Right atrium auricular region (tissue), 2 donors: Measurements from ENCODE around the gene ZNF341. TPM values are rescaled to one million over a fixed set of nuclear protein-coding genes. Genes with fewer than 3 reads are reported as not detected.

Source experiments
- DNase-seq: peaks from one replicate; pipeline ENCODE4 v3.0.0-alpha.2; 2019; ENCODE audit warnings: low spot score
- H3K27ac ChIP-seq, 2 donors: fragments of 200-600 bp; sonication (generic); 1 replicate in 1 of 2; 2 replicates in 1 of 2; pipeline ENCODE4 v1.5.1; 2016 to 2019
- H3K27me3 ChIP-seq, 2 donors: fragments of 200-600 bp; sonication (generic); one replicate each; pipeline versions ENCODE4 v1.5.1 to v1.6.0; 2017 to 2019
- H3K36me3 ChIP-seq: fragments of 200-600 bp; sonication (generic); one replicate; pipeline ENCODE4 v1.5.1; 2016
- H3K4me1 ChIP-seq, 2 donors: fragments of 200-600 bp; sonication (generic); one replicate each; pipeline versions ENCODE4 v1.5.1 to v1.6.0; 2017 to 2019
- H3K4me3 ChIP-seq, 2 donors: fragments of 200-600 bp; sonication (generic); 1 replicate in 1 of 2; 2 replicates in 1 of 2; pipeline ENCODE4 v1.5.1; 2017 to 2019; ENCODE audit warnings: mild to moderate bottlenecking in 1 of 2, moderate library complexity in 1 of 2
- H3K9me3 ChIP-seq, 2 donors: fragments of 200-600 bp; sonication (generic); one replicate each; pipeline ENCODE4 v1.5.1; 2019
- total RNA-seq, 2 donors: library from RNA; depleted of rRNA; stranded (reverse); fragments of >200 nt; gene quantifications; one replicate each; pipeline ENCODE4 v1.1.0, GENCODE V29; 2016
- TF ChIP-seq, protein P1 (sequence below), 2 donors: fragments of 200-600 bp; sonication (generic); IDR thresholded peaks; one replicate each; pipeline ENCODE4 v1.5.1; 2019; ENCODE audit warnings: antibody characterized with exemption in 2 of 2

ZNF341 gene
- 1 to 10 TPM; 1.0 to 1.8 TPM for total RNA-seq

DNA sequence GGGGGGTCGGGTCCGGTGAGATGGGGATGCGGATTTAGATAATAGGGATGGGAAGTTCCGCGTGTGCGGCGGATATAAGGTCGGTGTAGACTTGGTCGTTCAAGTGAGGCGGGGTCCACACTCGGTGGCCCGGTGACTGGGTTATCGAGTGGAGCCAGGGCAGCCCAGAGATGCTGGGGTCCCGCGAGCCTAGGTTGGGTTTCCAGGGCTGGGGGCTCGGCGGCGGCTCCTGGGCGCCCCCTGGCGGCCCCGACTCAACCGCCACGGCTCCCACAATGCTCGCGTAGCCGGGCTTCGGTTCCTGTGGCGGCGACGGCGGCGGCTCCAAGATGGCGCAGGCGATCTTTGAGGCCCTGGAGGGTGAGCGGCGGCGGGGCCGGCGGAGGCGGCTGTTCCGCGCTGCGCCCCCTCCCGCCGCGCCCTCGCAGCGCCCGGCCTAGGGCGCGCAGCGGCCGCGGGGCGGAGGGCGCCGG, at the start of gene ZNF341:
Gene ZNF341, plus strand, starts transcription at position 304 of the 473 bp plus-strand sequence. Its CDS starts 26 bp downstream, at position 330.
- peak within 1 kb of the TSS; percentile 49 to 65 for H3K4me3 ChIP-seq
- TF ChIP-seq, protein P1, sequence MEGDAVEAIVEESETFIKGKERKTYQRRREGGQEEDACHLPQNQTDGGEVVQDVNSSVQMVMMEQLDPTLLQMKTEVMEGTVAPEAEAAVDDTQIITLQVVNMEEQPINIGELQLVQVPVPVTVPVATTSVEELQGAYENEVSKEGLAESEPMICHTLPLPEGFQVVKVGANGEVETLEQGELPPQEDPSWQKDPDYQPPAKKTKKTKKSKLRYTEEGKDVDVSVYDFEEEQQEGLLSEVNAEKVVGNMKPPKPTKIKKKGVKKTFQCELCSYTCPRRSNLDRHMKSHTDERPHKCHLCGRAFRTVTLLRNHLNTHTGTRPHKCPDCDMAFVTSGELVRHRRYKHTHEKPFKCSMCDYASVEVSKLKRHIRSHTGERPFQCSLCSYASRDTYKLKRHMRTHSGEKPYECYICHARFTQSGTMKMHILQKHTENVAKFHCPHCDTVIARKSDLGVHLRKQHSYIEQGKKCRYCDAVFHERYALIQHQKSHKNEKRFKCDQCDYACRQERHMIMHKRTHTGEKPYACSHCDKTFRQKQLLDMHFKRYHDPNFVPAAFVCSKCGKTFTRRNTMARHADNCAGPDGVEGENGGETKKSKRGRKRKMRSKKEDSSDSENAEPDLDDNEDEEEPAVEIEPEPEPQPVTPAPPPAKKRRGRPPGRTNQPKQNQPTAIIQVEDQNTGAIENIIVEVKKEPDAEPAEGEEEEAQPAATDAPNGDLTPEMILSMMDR (IDR thresholded peaks at IDR 0.05) = peak; percentile 86 to 91
- peak within 1 kb of the TSS; percentile 87 to 88 for H3K27ac ChIP-seq
- DNase-seq = peak; percentile 78
- H3K9me3 ChIP-seq = peaks cover 5 to 11% of the 10 kb centered on the region in 2 donors
- no peaks in the 10 kb centered on the region for H3K36me3 ChIP-seq
- no peaks in the 10 kb centered on the region for H3K27me3 ChIP-seq
- peaks cover 0 to 22% of the 10 kb centered on the region in 2 donors for H3K4me1 ChIP-seq

DNA sequence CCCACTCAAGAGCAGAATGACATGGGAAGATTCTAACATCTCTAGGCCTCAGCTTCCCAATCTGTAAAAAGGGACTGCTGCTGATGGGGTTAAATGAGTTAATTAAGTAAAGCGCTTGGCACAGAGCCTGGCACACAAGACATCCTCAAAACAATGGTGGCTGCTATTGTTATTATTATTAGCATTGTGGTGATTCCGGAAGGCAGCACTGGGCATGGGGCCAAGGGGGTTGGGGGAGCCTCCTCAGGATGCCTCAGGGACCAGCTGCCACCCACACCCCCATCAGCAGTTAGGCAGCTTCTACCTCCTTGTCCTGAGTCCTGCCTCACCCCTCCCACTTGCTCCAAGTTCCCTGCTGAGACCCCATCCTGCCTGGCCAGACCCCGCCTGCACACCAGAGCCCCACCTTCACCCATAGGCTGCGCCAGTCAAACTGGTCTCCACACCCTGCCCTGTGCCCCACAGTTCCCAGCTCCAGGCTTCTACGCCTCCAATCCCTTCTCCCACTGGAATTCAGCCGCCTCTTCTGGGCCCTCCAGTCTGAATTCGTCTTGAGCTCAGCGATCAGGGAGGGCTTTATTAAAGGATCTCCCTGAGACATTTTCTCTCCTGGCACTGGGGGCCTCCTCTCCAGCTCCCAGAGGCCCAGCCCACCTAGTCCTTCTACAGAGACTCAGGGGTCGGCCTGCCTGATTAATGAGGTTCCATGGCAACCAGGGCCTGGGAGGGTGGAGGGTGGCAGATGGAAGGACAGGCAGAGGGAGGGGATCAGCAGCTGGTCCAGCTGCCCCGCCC, 47.1 kb upstream of the ZNF341 start:
- Histone ChIP-seq H3K27me3 (no peaks in the 10 kb centered on the region), H3K4me1 (peaks cover 0 to 35% of the 10 kb centered on the region in 2 donors), H3K36me3 (no peaks in the 10 kb centered on the region), H3K4me3 (peak overlapping the region in 1 of 2 donors; percentile 47), H3K9me3 (no peaks in the 10 kb centered on the region), H3K27ac (no peak overlapping the region)
- DNase-seq = no peak
- TF ChIP-seq, protein P1 (IDR thresholded peaks at IDR 0.05) = no peak

DNA sequence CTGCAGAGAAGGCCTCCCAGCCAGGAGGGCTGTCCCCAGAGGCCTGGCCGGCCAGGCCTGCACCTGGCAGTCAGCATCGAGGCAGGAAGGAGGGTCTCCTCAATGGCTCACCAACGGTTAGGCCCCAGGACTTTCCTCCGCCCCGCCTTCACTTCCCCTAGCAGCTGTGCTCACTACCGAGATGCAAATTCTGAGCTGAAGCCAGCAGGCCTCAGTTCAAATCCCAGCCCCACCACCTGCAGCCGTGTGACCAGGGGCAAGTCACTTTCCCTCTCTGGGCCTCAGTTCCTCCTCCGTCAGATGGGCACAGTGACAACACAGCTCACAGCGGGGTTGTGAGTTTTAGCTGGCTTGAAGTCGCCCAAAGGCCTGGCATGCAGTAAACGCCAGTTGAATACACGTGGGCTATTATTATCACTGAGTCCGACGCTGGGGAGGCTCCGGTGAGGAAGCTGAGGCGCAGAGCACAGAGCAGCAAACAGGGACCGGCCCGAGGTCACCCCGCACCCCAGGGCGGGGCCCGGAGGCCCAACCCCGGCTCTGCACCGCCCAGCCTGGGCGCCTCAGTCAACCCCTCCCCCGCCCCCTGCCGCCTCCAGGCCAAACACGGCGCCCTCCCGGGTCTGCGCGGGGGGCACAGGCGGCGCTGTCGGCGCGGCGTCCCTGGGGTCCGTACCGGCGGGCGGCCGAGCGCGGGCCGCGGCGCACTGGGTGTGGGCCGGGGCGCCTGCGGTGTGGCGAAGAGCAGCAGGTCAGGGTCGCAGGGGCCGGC, 46.3 kb upstream of the ZNF341 start:
- no peaks in the 10 kb centered on the region for H3K27me3 ChIP-seq
- no peak overlapping the region for H3K27ac ChIP-seq
- TF ChIP-seq, protein P1 (IDR thresholded peaks at IDR 0.05) = no peak
- H3K36me3 ChIP-seq = no peaks in the 10 kb centered on the region
- peak overlapping the region; percentile 17 to 47 for H3K4me3 ChIP-seq
- peaks cover 0 to 40% of the 10 kb centered on the region in 2 donors for H3K4me1 ChIP-seq
- DNase-seq = no peak
- H3K9me3 ChIP-seq = no peaks in the 10 kb centered on the region

DNA sequence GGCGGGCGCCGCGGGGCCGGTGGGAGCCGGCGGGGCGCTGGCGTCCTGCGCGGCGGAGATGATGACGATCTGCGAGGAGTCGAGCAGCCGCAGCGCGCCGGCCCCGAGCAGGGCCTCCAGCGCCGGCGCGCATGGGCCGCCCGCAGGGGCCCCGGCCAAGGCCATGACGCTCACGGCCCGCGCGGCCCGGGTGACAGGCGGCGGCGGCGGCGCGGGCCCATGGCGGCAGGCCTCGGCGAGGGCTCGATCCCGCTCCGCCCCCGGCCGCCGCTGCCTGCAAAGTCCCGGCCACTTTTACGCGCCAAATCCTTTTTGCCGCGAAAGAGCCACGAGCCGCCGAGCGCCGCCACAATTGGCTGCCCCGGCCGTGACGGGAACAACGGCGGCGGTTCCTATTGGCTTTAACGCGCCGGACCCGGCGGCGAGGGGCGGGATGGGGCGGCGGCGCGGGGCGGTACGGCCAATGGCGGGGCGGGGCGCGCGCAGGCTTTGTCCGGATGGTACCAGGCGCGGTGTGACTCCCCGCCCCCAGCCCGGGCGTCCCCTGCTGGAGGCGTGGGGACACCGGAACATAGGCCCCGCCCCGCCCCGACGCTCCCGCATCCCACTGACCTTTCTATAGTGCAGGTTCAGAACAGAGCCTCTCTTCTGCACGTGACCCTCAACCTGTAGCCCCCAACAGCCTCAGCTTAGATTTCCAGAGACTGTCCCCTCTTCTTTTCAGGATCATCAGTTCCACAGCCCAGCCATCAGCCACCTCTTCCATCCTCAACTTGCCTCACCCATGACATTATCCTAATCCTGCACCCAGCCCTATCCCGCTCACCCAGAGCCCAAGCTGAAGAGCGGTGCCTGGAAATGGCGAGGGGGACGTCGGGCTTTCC, 45.5 kb upstream of the ZNF341 start, which contains the start of gene E2F1:
Gene E2F1, minus strand, starts transcription at position 286 of the 884 bp plus-strand sequence. Its CDS starts 121 bp downstream, at position 165.
- H3K4me1 ChIP-seq = peaks cover 0 to 40% of the 10 kb centered on the region in 2 donors
- H3K36me3 ChIP-seq = no peaks in the 10 kb centered on the region
- no peaks in the 10 kb centered on the region for H3K27me3 ChIP-seq
- H3K9me3 ChIP-seq = no peaks in the 10 kb centered on the region
- peak within 1 kb of the TSS in 1 of 2 donors; percentile 53 for H3K27ac ChIP-seq
- DNase-seq = peak; percentile 96
- TF ChIP-seq, protein P1 (IDR thresholded peaks at IDR 0.05) = peak; percentile 26 to 69
- H3K4me3 ChIP-seq = peak within 1 kb of the TSS; percentile 17 to 47

DNA sequence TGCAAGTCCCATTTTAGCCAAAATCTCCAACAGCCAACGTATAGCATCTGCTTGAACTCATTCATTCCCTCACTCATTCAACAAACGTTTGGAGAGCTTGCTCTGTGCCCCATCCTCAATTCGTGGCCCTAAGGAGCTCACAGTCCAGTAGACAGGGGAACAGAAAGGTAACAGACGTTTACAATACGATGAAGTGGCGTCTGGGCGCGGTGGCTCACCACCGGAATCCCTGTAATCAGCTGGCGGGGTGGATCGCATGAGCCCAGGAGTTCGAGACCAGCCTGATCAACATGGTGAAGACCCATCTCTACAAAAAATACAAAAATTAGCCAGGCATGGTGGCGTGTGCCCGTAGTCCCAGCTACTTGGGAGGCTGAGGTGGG, 44.8 kb upstream of the ZNF341 start:
- DNase-seq = no peak
- no peaks in the 10 kb centered on the region for H3K27me3 ChIP-seq
- peak overlapping the region in 1 of 2 donors; percentile 43 for H3K4me3 ChIP-seq
- TF ChIP-seq, protein P1 (IDR thresholded peaks at IDR 0.05) = no peak
- H3K27ac ChIP-seq = peak overlapping the region in 1 of 2 donors; percentile 53
- H3K4me1 ChIP-seq = peaks cover 0 to 40% of the 10 kb centered on the region in 2 donors
- no peaks in the 10 kb centered on the region for H3K9me3 ChIP-seq
- no peaks in the 10 kb centered on the region for H3K36me3 ChIP-seq
